ENCODE data around the gene TSPEAR. TPM values are rescaled to one million over a fixed set of nuclear protein-coding genes. Genes with fewer than 3 reads are reported as not detected.
"Not testable (repeated sequence)": the region's sequence is repeated elsewhere in the genome, so short reads cannot be mapped to it uniquely, and the experiment has no call there.

Gene TSPEAR
- polyA plus RNA-seq, 1 experiment, result not detected

DNA sequence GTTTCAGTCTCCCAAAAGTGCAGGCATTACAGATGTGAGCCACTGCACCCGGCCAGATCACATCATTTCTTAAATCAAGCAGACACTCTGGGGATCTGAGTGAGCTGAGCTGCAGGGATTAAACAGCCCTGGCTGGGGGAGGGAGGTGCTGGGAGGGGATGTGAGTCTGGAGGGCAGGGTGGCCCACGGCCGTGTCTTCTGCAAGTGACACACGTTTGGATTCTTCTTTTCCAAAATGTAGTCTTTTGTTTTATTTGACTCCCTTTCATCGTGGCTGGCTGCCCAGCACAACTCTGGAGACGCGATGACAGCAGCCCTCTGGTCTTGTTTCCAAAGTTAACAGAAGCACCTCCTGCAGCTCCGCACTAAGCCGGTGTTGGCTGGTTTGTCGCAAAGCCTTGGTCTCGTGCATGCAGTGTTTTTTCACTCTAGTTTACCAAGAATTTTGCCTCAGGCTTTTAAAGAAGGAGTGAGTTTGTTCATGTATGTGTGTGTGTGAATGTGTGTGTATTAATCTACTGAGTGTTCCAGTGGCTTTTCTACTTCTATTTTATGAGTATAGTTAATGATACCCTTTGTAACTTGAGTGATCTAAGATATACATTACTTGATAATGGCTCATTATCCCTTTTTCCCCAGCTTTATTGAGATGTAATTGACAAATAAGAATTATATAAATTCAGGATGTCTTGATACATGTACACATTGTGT is 128.1 kb downstream of the TSPEAR start:
- H3K4me3 ChIP-seq (ENCODE audit: low read depth, low read length), result no peak overlapping the region
- POLR2A ChIA-PET, result no interaction called here
- no peaks in the 10 kb centered on the region for H3K36me3 ChIP-seq (ENCODE audit: control insufficient read depth, insufficient read depth, low read length)
- H3K27me3 ChIP-seq (ENCODE audit: control insufficient read depth, insufficient read depth, low read length), result no peaks in the 10 kb centered on the region
- CTCF ChIA-PET, result no interaction called here
- DNase-seq (ENCODE audit: low read depth), result no peak
- TF ChIP-seq CTCF (IDR thresholded peaks at IDR 0.05; ENCODE audit: insufficient read depth, low read depth, low read length), result no peak

DNA sequence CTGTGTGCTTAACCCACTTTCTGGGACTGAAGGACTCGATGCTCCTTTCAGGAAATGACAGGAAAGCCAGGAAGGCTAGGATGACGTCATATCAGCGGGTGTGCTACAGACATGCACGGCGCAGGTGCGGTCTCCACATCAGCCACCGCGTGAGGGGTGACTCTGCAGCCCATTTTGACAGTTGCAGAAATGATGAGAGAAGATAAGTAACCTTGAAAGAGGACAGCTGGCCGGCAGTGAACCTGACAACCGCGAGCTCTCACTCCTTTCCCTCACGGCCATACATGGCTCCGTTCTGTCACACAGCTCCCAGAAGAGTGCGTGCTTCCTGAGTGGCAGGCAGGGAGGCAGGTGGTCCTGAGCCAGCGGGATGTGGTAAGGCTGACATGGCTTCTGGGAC is 129.3 kb downstream of the TSPEAR start:
- ChIA-PET CTCF (no interaction called here), POLR2A (no interaction called here)
- Histone ChIP-seq H3K4me3 (ENCODE audit: low read depth, low read length) (no peak overlapping the region), H3K27me3 (ENCODE audit: control insufficient read depth, insufficient read depth, low read length) (no peaks in the 10 kb centered on the region), H3K36me3 (ENCODE audit: control insufficient read depth, insufficient read depth, low read length) (no peaks in the 10 kb centered on the region)
- no peak for DNase-seq (ENCODE audit: low read depth)
- TF ChIP-seq CTCF (IDR thresholded peaks at IDR 0.05; ENCODE audit: insufficient read depth, low read depth, low read length), result no peak

DNA sequence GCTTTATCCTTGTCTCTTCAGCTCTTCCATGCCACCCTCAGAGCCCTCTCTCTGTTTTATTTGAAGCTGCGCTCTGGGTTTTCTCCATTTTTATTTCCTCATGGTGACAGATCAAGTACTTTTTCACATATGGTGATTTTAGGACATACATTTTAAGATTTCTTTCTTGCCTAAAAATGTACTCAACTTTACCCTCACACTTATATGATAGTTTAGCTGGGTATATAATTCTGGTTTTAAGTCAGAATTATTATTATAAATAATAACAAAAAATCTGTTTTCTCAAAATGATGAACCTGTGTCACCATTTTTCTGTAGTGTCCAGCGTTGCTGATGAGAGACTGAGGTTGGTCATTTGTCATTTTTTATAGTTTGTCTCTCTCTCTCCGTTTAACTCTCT is 130.2 kb downstream of the TSPEAR start:
- CTCF ChIA-PET, result no interaction called here
- no peak for TF ChIP-seq CTCF (IDR thresholded peaks at IDR 0.05; ENCODE audit: insufficient read depth, low read depth, low read length)
- POLR2A ChIA-PET, result no interaction called here

GRCh38 chr21:44580231-44580821 is 131.0 kb downstream of the TSPEAR start, which contains the start of gene KRTAP10-5:
Gene KRTAP10-5 (minus strand): TSS chr21:44580604. CDS start chr21:44580578, 26 bp downstream.
- POLR2A ChIA-PET; H3K36me3 ChIP-seq (ENCODE audit: control insufficient read depth, insufficient read depth, low read length); H3K27me3 ChIP-seq (ENCODE audit: control insufficient read depth, insufficient read depth, low read length); DNase-seq (ENCODE audit: low read depth); H3K4me3 ChIP-seq (ENCODE audit: low read depth, low read length); CTCF ChIA-PET: not testable (repeated sequence)

More for the DNA sequence above, 130.2 kb downstream of the TSPEAR start:
- Histone ChIP-seq H3K36me3 (ENCODE audit: control insufficient read depth, insufficient read depth, low read length) (no peaks in the 10 kb centered on the region), H3K4me3 (ENCODE audit: low read depth, low read length) (no peak overlapping the region), H3K27me3 (ENCODE audit: control insufficient read depth, insufficient read depth, low read length) (no peaks in the 10 kb centered on the region)
- DNase-seq (ENCODE audit: low read depth), result no peak

DNA sequence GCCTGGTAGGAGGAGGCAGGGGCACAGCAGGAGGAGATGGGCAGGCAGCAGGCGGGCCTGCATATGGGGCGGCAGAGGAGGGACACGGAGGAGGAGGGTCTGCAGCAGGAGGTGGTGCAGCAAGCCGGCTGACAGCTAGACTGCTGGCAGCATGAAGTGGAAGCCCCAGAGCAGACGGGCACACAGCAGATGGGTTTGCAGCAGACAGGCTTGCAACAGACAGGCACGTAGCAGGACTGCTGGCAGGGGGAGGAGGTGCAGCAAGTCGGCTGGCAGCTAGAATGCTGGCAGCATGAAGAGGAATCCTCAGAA is 131.6 kb downstream of the TSPEAR start:
- ChIA-PET POLR2A (no interaction called here), CTCF (no interaction called here)
- no peak for TF ChIP-seq CTCF (IDR thresholded peaks at IDR 0.05; ENCODE audit: insufficient read depth, low read depth, low read length)
- no peak for DNase-seq (ENCODE audit: low read depth)
- no peaks in the 10 kb centered on the region for H3K27me3 ChIP-seq (ENCODE audit: control insufficient read depth, insufficient read depth, low read length)
- no peak overlapping the region for H3K4me3 ChIP-seq (ENCODE audit: low read depth, low read length)
- no peaks in the 10 kb centered on the region for H3K36me3 ChIP-seq (ENCODE audit: control insufficient read depth, insufficient read depth, low read length)

All from BJ (cell line).